Right atrium auricular region (tissue), 2 donors: ENCODE data around the gene ERF. TPM values are rescaled to one million over a fixed set of nuclear protein-coding genes. Genes with fewer than 3 reads are reported as not detected.

Experiments used
- DNase-seq: peaks from one replicate; pipeline ENCODE4 v3.0.0-alpha.2; 2019; ENCODE audit warnings: low spot score
- H3K27ac ChIP-seq, 2 donors: fragments of 200-600 bp; sonication (generic); 1 replicate in 1 of 2; 2 replicates in 1 of 2; pipeline ENCODE4 v1.5.1; 2016 to 2019
- H3K27me3 ChIP-seq, 2 donors: fragments of 200-600 bp; sonication (generic); one replicate each; pipeline versions ENCODE4 v1.5.1 to v1.6.0; 2017 to 2019
- H3K36me3 ChIP-seq: fragments of 200-600 bp; sonication (generic); one replicate; pipeline ENCODE4 v1.5.1; 2016
- H3K4me1 ChIP-seq, 2 donors: fragments of 200-600 bp; sonication (generic); one replicate each; pipeline versions ENCODE4 v1.5.1 to v1.6.0; 2017 to 2019
- H3K4me3 ChIP-seq, 2 donors: fragments of 200-600 bp; sonication (generic); 1 replicate in 1 of 2; 2 replicates in 1 of 2; pipeline ENCODE4 v1.5.1; 2017 to 2019; ENCODE audit warnings: mild to moderate bottlenecking in 1 of 2, moderate library complexity in 1 of 2
- H3K9me3 ChIP-seq, 2 donors: fragments of 200-600 bp; sonication (generic); one replicate each; pipeline ENCODE4 v1.5.1; 2019
- CTCF ChIP-seq, 2 donors: fragments of 200-600 bp; sonication (generic); IDR thresholded peaks; one replicate each; pipeline ENCODE4 v1.5.1; 2019; ENCODE audit warnings: antibody characterized with exemption in 2 of 2
- total RNA-seq, 2 donors: library from RNA; depleted of rRNA; stranded (reverse); fragments of >200 nt; gene quantifications; one replicate each; pipeline ENCODE4 v1.1.0, GENCODE V29; 2016

ERF gene
- total RNA-seq, 2 donors from 2014 or later: 26.8 to 34.9 TPM

- no peak for DNase-seq
- no peaks in the 10 kb centered on the region for H3K9me3 ChIP-seq
- H3K27ac ChIP-seq: no peak overlapping the region
- H3K36me3 ChIP-seq: peaks cover 35% of the 10 kb centered on the region
- H3K27me3 ChIP-seq: no peaks in the 10 kb centered on the region
- H3K4me1 ChIP-seq: peaks cover 0 to 66% of the 10 kb centered on the region in 2 donors
- H3K4me3 ChIP-seq: no peak overlapping the region
- no peak for TF ChIP-seq CTCF (IDR thresholded peaks at IDR 0.05)
These were observed 18.1 kb upstream of the ERF start for GRCh38 chr19:42272989-42273406.

GRCh38 chr19:42272535-42272897 lies 17.6 kb upstream of the ERF start:
- Histone ChIP-seq H3K4me1 (peaks cover 0 to 65% of the 10 kb centered on the region in 2 donors), H3K27me3 (no peaks in the 10 kb centered on the region), H3K9me3 (no peaks in the 10 kb centered on the region), H3K4me3 (no peak overlapping the region), H3K36me3 (peaks cover 35% of the 10 kb centered on the region), H3K27ac (no peak overlapping the region)
- no peak for TF ChIP-seq CTCF (IDR thresholded peaks at IDR 0.05)
- DNase-seq: no peak

GRCh38 chr19:42271861-42272534 lies 17.1 kb upstream of the ERF start:
- Histone ChIP-seq H3K36me3 (peaks cover 35% of the 10 kb centered on the region), H3K27me3 (no peaks in the 10 kb centered on the region), H3K4me3 (no peak overlapping the region), H3K9me3 (no peaks in the 10 kb centered on the region), H3K27ac (peak overlapping the region in 1 of 2 donors; percentile 91), H3K4me1 (peaks cover 0 to 64% of the 10 kb centered on the region in 2 donors)
- no peak for DNase-seq
- no peak for TF ChIP-seq CTCF (IDR thresholded peaks at IDR 0.05)

GRCh38 chr19:42271045-42271419 lies 16.1 kb upstream of the ERF start:
- DNase-seq: no peak
- no peaks in the 10 kb centered on the region for H3K27me3 ChIP-seq
- H3K4me1 ChIP-seq: peaks cover 0 to 54% of the 10 kb centered on the region in 2 donors
- no peaks in the 10 kb centered on the region for H3K9me3 ChIP-seq
- TF ChIP-seq CTCF (IDR thresholded peaks at IDR 0.05): no peak
- peaks cover 35% of the 10 kb centered on the region for H3K36me3 ChIP-seq
- H3K27ac ChIP-seq: peak overlapping the region; percentile 91 to 96
- H3K4me3 ChIP-seq: peak overlapping the region; percentile 58 to 72

- no peaks in the 10 kb centered on the region for H3K27me3 ChIP-seq
- no peaks in the 10 kb centered on the region for H3K9me3 ChIP-seq
- H3K27ac ChIP-seq: peak overlapping the region; percentile 91 to 96
- no peak for DNase-seq
- H3K4me3 ChIP-seq: peak overlapping the region; percentile 58 to 72
- H3K4me1 ChIP-seq: peaks cover 0 to 49% of the 10 kb centered on the region in 2 donors
- peaks cover 35% of the 10 kb centered on the region for H3K36me3 ChIP-seq
- TF ChIP-seq CTCF (IDR thresholded peaks at IDR 0.05): no peak
These were observed 15.6 kb upstream of the ERF start for GRCh38 chr19:42270346-42271044.
